PC-9 (cell line): ENCODE data around the gene SLC16A12. TPM values are rescaled to one million over a fixed set of nuclear protein-coding genes. Genes with fewer than 3 reads are reported as not detected.

Source experiments
- BruUV-seq: library from RNA; stranded (reverse); fragments of 400-500 nt; replicated peaks from 2 replicates; lab custom pipeline; 2021; lab: Mats Ljungman, UMichigan
- CTCF ChIA-PET: fragments of 300-600 bp; sonication (Branson Sonifier 250); formaldehyde crosslinking; loops from one replicate; lab custom pipeline; 2022; ENCODE audit warnings: antibody characterized with exemption; lab: Charles Lee
- POLR2A ChIA-PET: fragments of 300-600 bp; sonication (Branson Sonifier 250); formaldehyde crosslinking; loops from one replicate; lab custom pipeline; 2022; ENCODE audit warnings: antibody characterized with exemption; ENCODE audit not compliant: unreplicated experiment; lab: Charles Lee
- DNase-seq, 2 experiments: peaks; one replicate each; pipeline versions ENCODE4 v3.0.0 to v3.0.0-alpha.2; 2015 to 2022; ENCODE audit warnings: mixed read lengths in 1 of 2
- H2AFZ ChIP-seq: fragments of 200-600 bp; sonication (generic); 2 replicates; pipeline ENCODE4 v1.8.1; 2017; ENCODE audit warnings: antibody characterized with exemption
- H3F3A ChIP-seq: fragments of 200-600 bp; sonication (generic); 2 replicates; pipeline ENCODE4 v1.8.1; 2017; ENCODE audit warnings: antibody characterized with exemption, mild to moderate bottlenecking, low read depth; ENCODE audit not compliant: insufficient read depth
- H3K27ac ChIP-seq: fragments of 200-600 bp; sonication (generic); 2 replicates; pipeline ENCODE4 v1.6.1; 2016; ENCODE audit warnings: mixed run types
- H3K27me3 ChIP-seq: fragments of 200-600 bp; sonication (generic); 2 replicates; pipeline ENCODE4 v1.6.1; 2016; ENCODE audit warnings: low read depth, mixed run types; ENCODE audit not compliant: insufficient read depth
- H3K36me3 ChIP-seq: fragments of 200-600 bp; sonication (generic); 2 replicates; pipeline ENCODE4 v1.6.1; 2016; ENCODE audit warnings: low read depth, mixed run types
- H3K4me1 ChIP-seq: fragments of 200-600 bp; sonication (generic); replicated peaks from 2 replicates; pipeline ENCODE4 v1.6.1; 2016; ENCODE audit warnings: mixed run types; ENCODE audit not compliant: insufficient read depth
- H3K4me2 ChIP-seq: fragments of 200-600 bp; sonication (generic); 2 replicates; pipeline ENCODE4 v1.6.1; 2017; ENCODE audit warnings: mixed run types
- H3K4me3 ChIP-seq: fragments of 200-600 bp; sonication (generic); 2 replicates; pipeline ENCODE4 v1.6.1; 2016; ENCODE audit warnings: mixed run types
- H3K79me2 ChIP-seq: fragments of 200-600 bp; sonication (generic); 2 replicates; pipeline ENCODE4 v1.6.1; 2017; ENCODE audit warnings: low read depth, mixed run types
- H3K9me2 ChIP-seq: fragments of 200-600 bp; sonication (generic); 2 replicates; pipeline ENCODE4 v1.8.1; 2017; ENCODE audit warnings: mild to moderate bottlenecking; ENCODE audit not compliant: insufficient read depth
- H3K9me3 ChIP-seq: fragments of 200-600 bp; sonication (generic); 2 replicates; pipeline ENCODE4 v1.8.1; 2016; ENCODE audit warnings: low read depth; ENCODE audit not compliant: insufficient read depth
- H4K20me1 ChIP-seq: fragments of 200-600 bp; sonication (generic); 2 replicates; pipeline ENCODE4 v1.8.1; 2017; ENCODE audit not compliant: insufficient read depth
- EZH2 ChIP-seq: fragments of 200-600 bp; sonication (generic); IDR thresholded peaks from 2 replicates; pipeline ENCODE4 v1.8.0; 2017; ENCODE audit warnings: antibody characterized with exemption, low read depth
- intact Hi-C: fragments of 100-400 bp; cut with micrococcal nuclease; formaldehyde crosslinking; loops from one replicate; pipeline ENCODE4 v1.10.0; 2022; ENCODE audit not compliant: unreplicated experiment
- total RNA-seq: library from RNA; stranded (reverse); gene quantifications from 2 replicates; pipeline ENCODE4 v1.2.3, GENCODE V29; 2021
- TF ChIP-seq, protein P1 (sequence below): fragments of 200-600 bp; sonication (generic); conservative IDR thresholded peaks from 2 replicates; pipeline ENCODE4 v1.6.1; 2017; ENCODE audit warnings: mixed run types, antibody characterized with exemption, mild to moderate bottlenecking, moderate library complexity

Gene SLC16A12
- total RNA-seq, 1 experiment from 2014 or later: 0.74 TPM

DNA sequence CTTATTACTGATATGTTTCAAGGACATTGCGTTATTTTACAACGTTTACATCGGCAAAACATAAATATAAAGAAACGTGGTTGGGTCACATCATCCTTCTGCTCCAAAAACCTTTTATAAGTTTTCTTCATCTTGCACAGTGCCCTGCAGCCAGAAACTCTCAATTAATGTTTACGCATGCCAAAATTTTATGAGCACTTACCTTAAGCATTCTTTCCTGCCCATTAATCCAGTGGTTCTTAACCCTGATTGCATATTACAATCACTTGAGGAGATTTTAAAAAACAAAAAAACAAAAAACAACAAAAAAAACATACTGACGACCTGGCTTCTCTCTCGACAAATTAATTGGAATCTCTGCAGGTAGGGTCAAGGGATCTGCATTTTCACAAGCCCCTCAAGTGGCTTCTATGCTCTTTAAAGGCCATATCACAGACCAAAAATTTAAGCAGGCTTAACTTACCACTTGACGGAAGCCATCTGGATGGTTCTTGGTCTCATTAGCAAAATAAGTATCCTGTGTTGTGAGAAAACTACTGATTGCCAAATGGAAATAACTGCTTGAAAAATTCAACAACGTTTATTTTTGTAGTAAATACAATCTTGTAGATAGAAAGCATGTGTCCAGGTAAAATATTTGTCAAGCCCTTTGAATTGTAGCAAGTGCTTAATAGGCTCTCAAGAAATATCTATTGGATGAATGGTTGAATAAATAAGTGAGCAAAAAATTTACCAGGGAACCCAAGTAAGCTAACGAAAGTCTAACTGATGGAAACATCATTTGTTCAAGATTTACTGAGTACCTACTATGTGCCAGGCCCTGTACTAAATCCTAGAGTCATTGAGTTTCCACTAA is 30.9 kb upstream of the SLC16A12 start:
- TF ChIP-seq, protein P1, sequence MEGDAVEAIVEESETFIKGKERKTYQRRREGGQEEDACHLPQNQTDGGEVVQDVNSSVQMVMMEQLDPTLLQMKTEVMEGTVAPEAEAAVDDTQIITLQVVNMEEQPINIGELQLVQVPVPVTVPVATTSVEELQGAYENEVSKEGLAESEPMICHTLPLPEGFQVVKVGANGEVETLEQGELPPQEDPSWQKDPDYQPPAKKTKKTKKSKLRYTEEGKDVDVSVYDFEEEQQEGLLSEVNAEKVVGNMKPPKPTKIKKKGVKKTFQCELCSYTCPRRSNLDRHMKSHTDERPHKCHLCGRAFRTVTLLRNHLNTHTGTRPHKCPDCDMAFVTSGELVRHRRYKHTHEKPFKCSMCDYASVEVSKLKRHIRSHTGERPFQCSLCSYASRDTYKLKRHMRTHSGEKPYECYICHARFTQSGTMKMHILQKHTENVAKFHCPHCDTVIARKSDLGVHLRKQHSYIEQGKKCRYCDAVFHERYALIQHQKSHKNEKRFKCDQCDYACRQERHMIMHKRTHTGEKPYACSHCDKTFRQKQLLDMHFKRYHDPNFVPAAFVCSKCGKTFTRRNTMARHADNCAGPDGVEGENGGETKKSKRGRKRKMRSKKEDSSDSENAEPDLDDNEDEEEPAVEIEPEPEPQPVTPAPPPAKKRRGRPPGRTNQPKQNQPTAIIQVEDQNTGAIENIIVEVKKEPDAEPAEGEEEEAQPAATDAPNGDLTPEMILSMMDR: no peak
- TF ChIP-seq EZH2: no peak
- no peak for DNase-seq
- intact Hi-C loops: loop anchor here (10.0 kb wide), 1 partner anchor 1298 kb away; no protein-coding TSS in a partner anchor
- H3K27me3 ChIP-seq: no peaks in the 10 kb centered on the region
- no peaks in the 10 kb centered on the region for H3K9me3 ChIP-seq
- no peak overlapping the region for H3K4me3 ChIP-seq
- CTCF ChIA-PET: no interaction called here
- no peaks in the 10 kb centered on the region for H4K20me1 ChIP-seq
- H2AFZ ChIP-seq: no peak overlapping the region
- no peaks in the 10 kb centered on the region for H3K4me1 ChIP-seq
- no peaks in the 10 kb centered on the region for H3F3A ChIP-seq
- H3K9me2 ChIP-seq: no peaks in the 10 kb centered on the region
- H3K4me2 ChIP-seq: no peak overlapping the region
- BruUV-seq: no TSS peak
- no peak overlapping the region for H3K27ac ChIP-seq
- no peaks in the 10 kb centered on the region for H3K79me2 ChIP-seq
- POLR2A ChIA-PET: no interaction called here
- H3K36me3 ChIP-seq: no peaks in the 10 kb centered on the region

DNA sequence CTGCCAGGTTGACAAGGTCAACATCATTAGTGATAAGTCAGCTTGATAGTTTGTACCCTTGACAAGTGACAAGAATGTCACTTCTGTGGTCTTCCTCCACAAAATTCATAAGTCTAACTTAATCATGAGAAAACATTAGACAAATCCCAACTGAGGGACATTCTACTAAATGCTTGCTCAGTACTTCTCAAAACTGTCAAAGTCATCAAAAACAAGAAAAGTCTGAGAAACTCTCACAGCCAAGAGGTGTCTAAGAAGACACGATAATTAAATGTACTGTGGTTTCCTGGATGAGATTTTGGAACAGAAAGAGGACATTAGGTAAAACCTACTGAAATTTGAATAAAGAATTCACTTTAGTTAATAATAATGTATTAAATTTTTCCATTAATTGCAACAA is 29.8 kb upstream of the SLC16A12 start:
- Histone ChIP-seq H3K27me3 (no peaks in the 10 kb centered on the region), H3K9me3 (no peaks in the 10 kb centered on the region), H2AFZ (no peak overlapping the region), H3K4me3 (no peak overlapping the region), H3K4me1 (no peaks in the 10 kb centered on the region), H3F3A (no peaks in the 10 kb centered on the region), H3K79me2 (no peaks in the 10 kb centered on the region), H4K20me1 (no peaks in the 10 kb centered on the region), H3K4me2 (no peak overlapping the region), H3K36me3 (no peaks in the 10 kb centered on the region), H3K27ac (no peak overlapping the region), H3K9me2 (no peaks in the 10 kb centered on the region)
- intact Hi-C loops: loop anchor here (10.0 kb wide), 1 partner anchor 1300 kb away; no protein-coding TSS in a partner anchor
- CTCF ChIA-PET: interaction anchor here (0.9 to 1.1 kb wide), 2 partner anchors 99 to 133 kb away, joined by 3 to 4 read pairs; no protein-coding TSS in a partner anchor
- TF ChIP-seq, protein P1: no peak
- no peak for TF ChIP-seq EZH2
- no peak for DNase-seq
- no TSS peak for BruUV-seq
- POLR2A ChIA-PET: interaction anchor here (0.5 kb wide), 1 partner anchor 119 kb away, joined by 8 read pairs; no protein-coding TSS in a partner anchor

GRCh38 chr10:89563861-89564478 is 28.6 kb upstream of the SLC16A12 start:
- CTCF ChIA-PET: interaction anchor here (0.6 kb wide), 1 partner anchor 771 kb away, joined by 3 read pairs; no protein-coding TSS in a partner anchor

More at GRCh38 chr10:89563861-89564478, 28.6 kb upstream of the SLC16A12 start:
- H2AFZ ChIP-seq: no peak overlapping the region
- intact Hi-C loops: loop anchor here (1.0 to 10.0 kb wide), 5 partner anchors 98 to 1301 kb away; partner anchors contain the start of gene KIF20B
- H3K9me2 ChIP-seq: no peaks in the 10 kb centered on the region
- no peaks in the 10 kb centered on the region for H3K9me3 ChIP-seq
- no peaks in the 10 kb centered on the region for H3F3A ChIP-seq
- no peaks in the 10 kb centered on the region for H3K27me3 ChIP-seq
- no peak for TF ChIP-seq EZH2
- TF ChIP-seq, protein P1: peak; percentile 69
- BruUV-seq: no TSS peak
- no peaks in the 10 kb centered on the region for H4K20me1 ChIP-seq
- H3K36me3 ChIP-seq: no peaks in the 10 kb centered on the region
- no peak overlapping the region for H3K27ac ChIP-seq
- no peaks in the 10 kb centered on the region for H3K4me1 ChIP-seq
- DNase-seq: peak in 1 of 2 experiments; percentile 42
- no peak overlapping the region for H3K4me3 ChIP-seq
- H3K4me2 ChIP-seq: no peak overlapping the region
- H3K79me2 ChIP-seq: no peaks in the 10 kb centered on the region
- POLR2A ChIA-PET: no interaction called here
